ENCODE data around the gene EIF4H. TPM values are rescaled to one million over a fixed set of nuclear protein-coding genes. Genes with fewer than 3 reads are reported as not detected.

Gene EIF4H
- total RNA-seq, 1 experiment from 2014 or later = 384 TPM

DNA sequence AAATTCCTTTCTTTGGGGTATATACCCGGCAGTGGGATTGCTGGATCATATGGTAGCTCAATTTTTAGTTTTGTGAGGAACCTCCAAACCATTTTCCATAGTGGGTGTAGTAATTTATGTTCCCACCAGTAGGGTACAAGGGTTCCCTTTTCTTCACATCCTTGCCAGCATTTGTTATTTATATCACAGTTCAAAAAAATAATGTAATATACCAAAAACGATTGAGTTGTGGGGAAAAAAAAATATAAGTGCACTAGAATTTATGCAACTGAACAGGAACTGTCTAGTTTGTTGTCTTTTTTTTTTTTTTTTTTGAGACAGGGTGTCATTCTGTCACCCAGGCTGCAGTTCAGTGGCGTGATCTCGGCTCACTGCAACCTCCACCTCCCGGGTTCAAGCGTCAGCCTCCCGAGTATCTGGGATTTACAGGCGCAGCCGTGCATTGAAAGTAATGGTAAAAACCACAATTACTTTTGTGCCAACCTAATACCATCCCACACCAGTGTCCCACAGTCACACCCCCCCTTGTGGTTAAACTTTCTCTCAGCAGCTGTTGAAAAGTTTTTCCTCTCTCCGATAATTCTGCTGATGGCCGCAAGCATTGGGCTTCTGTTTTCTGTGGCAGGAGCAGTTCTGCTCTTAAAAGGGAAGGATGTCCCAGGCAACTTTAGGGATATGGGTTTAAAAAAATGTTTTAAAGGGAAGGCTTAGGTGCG lies 28.8 kb downstream of the EIF4H start:
- ChIA-PET POLR2A (interaction anchor here (1.1 to 1.2 kb wide), 2 partner anchors 135 to 207 kb away, joined by 3 to 4 read pairs; no protein-coding TSS in a partner anchor), RAD21 (ENCODE audit: low non-redundant PET in 1 of 2, low total read pairs in 2 of 2, uncharacterized antibody in 2 of 2, unreplicated experiment in 2 of 2) (interaction anchor here in 1 of 2 experiments (0.7 kb wide), 1 partner anchor 23 kb away, joined by 4 read pairs; no protein-coding TSS in a partner anchor), CTCF (interaction anchor here (0.7 to 1.8 kb wide), 8 partner anchors 9 to 198 kb away, joined by 3 to 14 read pairs (median 3); no protein-coding TSS in a partner anchor)
- DNase-seq (ENCODE audit: low read depth, low spot score) = no peak
- Histone ChIP-seq H3K4me2 (ENCODE audit: low read length) (peak overlapping the region; percentile 21; the same call in 1 of the 2 replicates), H3K27ac (ENCODE audit: low read depth, low read length) (no peak overlapping the region), H2AFZ (ENCODE audit: low read depth, low read length, poor library complexity, severe bottlenecking) (no peak overlapping the region), H3K27me3 (ENCODE audit: insufficient read depth, low read length) (no peaks in the 10 kb centered on the region), H3K4me1 (ENCODE audit: control insufficient read depth in 1 of 2, insufficient read depth in 2 of 2, low read length in 2 of 2) (peaks cover 40 to 51% of the 10 kb centered on the region in 2 experiments), H3K9me2 (ENCODE audit: insufficient read depth) (no peaks in the 10 kb centered on the region), H3K9me3 (ENCODE audit: control insufficient read depth in 1 of 2, insufficient read depth in 1 of 2, low read depth in 1 of 2, low read length in 2 of 2) (no peaks in the 10 kb centered on the region), H4K20me1 (ENCODE audit: insufficient read depth) (no peaks in the 10 kb centered on the region), H3K79me2 (ENCODE audit: insufficient read depth, low read length) (no peaks in the 10 kb centered on the region), H3K36me3 (ENCODE audit: control insufficient read depth in 1 of 2, insufficient read depth in 2 of 2, low read length in 2 of 2) (no peaks in the 10 kb centered on the region), H3K4me3 (replicated peaks in 1 of 2; ENCODE audit: low read depth in 1 of 2, low read length in 2 of 2) (no peak overlapping the region), H3K9ac (ENCODE audit: low read length) (no peak overlapping the region)
- ATAC-seq = no peak
- BruUV-seq (replicated peaks) = no TSS peak
- TF ChIP-seq, protein P1, sequence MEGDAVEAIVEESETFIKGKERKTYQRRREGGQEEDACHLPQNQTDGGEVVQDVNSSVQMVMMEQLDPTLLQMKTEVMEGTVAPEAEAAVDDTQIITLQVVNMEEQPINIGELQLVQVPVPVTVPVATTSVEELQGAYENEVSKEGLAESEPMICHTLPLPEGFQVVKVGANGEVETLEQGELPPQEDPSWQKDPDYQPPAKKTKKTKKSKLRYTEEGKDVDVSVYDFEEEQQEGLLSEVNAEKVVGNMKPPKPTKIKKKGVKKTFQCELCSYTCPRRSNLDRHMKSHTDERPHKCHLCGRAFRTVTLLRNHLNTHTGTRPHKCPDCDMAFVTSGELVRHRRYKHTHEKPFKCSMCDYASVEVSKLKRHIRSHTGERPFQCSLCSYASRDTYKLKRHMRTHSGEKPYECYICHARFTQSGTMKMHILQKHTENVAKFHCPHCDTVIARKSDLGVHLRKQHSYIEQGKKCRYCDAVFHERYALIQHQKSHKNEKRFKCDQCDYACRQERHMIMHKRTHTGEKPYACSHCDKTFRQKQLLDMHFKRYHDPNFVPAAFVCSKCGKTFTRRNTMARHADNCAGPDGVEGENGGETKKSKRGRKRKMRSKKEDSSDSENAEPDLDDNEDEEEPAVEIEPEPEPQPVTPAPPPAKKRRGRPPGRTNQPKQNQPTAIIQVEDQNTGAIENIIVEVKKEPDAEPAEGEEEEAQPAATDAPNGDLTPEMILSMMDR (IDR thresholded peaks at IDR 0.05 in 2 of 3, conservative IDR thresholded peaks at IDR 0.05 in 1 of 3; ENCODE audit: borderline replicate concordance in 1 of 3, insufficient read depth in 1 of 3, low read depth in 2 of 3, low read length in 2 of 3) = peak; percentile 62 to 75 (median 69); a peak in 5 of 6 replicates
- TF ChIP-seq ELF1 (IDR thresholded peaks at IDR 0.05; ENCODE audit: borderline replicate concordance, low read depth) (no peak), RAD21 (IDR thresholded peaks at IDR 0.05; ENCODE audit: low read depth) (peak; percentile 76)
- intact Hi-C loops (cut with micrococcal nuclease) = loop anchor here (1.0 to 5.0 kb wide), 3 partner anchors 136 to 337 kb away; no protein-coding TSS in a partner anchor

Measured in HCT116 (cell line).